HG02938 (cell line): ENCODE results near the gene OCIAD1.
A peak's percentile ranks its signal among the peaks of the same experiment; 100 is the strongest.
"Not testable (repeated sequence)": the region's sequence is repeated elsewhere in the genome, so short reads cannot be mapped to it uniquely, and the experiment has no call there.

Source experiments
- ATAC-seq: cut with Tn5 transposase; IDR thresholded peaks from one replicate; pipeline ENCODE4 v1.9.1; 2021; ENCODE audit warnings: mild to moderate bottlenecking, moderate library complexity; ENCODE audit not compliant: unreplicated experiment

Gene OCIAD1

DNA sequence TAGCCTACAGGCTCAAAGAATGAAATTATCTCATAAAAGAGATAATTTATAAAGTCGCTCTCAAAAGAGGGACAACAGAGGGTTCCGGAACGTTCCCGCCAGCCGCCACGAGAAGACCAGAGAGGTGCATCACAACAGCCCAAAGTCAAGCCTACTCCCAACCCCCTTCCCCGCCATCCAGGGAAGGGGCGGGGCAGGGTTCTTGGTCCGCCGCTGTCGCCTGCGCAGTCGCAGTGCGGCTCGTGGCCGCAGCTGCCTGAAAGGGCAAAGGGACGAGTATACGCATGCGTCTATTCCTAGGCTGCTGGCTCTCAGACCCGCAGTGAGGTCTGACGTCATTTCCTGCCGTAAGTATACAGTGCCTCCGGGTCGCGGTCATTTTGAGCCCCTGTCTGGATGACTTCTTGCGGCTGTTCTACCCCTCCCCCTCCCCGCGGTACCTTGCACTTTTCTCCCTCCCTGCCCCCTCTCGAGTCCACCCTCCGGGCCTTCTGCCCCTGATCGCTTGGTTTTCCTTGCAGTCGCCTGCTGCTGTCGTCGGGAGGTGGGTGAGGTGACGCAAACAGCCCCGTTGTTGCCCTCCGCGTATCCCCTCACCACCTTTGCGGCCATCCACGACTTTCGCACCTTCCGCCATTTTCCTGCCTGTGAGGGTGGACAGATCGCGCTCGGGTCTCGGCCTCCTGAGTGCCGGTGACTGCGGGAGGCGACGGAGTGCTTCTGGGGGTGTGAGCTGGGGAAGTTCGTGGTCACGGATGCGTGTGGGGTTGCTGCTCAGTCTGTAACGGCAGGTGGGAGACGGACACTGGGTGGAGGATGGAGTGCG lies at the start of gene OCIAD1:
OCIAD1 (plus strand) TSS at position 383 of the 826 bp plus-strand sequence. CDS start 1,537 bp downstream, outside the sequence.
- peak; percentile 99 for ATAC-seq

DNA sequence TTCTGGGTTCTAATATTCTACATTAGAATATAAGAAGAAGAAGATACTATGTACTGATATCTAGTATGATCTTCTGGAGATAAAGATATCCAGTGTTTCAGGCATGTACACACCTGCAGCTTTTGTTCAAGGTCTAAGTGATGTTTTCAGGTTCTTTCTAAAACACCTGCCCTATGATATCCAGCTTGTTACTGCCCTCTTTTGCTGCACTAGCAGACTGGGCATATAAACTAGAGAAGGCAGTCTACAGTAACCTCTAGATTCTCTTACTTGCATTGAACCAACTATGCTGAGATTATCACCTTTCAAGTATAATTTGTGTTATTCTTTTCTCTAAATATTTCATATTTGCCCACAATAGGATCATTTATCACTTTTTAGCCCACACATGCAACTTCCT lies 48.9 kb upstream of the OCIAD1 start:
- ATAC-seq = no peak

GRCh38 chr4:48785302-48785701 lies 45.6 kb upstream of the OCIAD1 start:
- no peak for ATAC-seq

- ATAC-seq = no peak
These were observed 44.3 kb upstream of the OCIAD1 start for GRCh38 chr4:48786549-48786948.

DNA sequence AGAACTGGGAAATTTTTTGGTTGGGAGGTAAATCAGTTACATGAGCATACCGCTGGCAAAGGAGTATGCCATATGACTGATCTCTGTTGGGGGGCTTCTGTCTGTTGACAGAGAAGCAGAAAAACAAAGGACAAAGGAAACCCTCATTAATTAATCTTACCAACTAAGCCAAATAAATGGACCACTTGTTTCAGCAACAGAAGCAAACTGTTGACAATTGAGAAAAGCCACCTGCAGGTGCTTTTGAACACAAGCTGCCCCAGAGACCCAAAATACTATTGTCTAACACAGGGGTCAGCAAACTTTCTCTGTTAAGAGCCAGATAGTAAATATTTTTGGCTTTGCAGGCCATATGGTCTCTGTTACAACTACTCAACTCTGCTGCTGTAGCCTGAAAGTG lies 43.8 kb upstream of the OCIAD1 start:
- ATAC-seq = no peak

- ATAC-seq = no peak
These were observed 40.3 kb upstream of the OCIAD1 start for GRCh38 chr4:48790561-48790960.

- ATAC-seq = no peak
These were observed 39.6 kb upstream of the OCIAD1 start for GRCh38 chr4:48791313-48791712.

DNA sequence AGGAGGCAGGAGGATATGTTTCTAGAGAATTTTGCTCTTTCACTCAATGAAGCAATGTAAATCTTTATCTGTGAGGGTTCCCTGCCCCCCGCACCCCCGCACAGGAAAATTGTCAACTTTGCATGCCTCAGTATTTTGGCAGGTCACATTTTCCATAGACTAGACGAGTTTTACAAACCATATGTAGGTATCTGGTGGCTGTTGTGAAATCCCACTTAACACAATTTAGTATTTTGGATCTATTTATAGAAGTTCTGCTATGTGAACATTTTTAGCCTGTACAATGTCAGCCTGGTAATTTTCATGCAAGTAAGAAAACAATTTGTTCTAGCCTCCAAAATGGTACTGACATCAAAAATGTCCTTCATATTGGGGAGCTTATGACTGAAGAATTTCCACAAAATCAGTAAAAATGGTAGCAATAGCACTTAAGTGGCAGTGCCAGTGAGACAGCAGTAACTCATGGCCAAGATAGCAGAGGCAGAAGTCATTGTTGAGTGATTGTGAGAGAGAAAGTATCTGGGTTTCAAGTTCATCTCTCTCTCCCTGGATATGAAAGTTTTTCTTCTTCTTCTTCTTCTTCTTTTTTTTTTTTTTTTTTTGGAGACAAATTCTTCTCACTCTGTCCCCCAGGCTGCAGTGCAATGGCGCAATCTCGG lies 38.4 kb upstream of the OCIAD1 start:
- no peak for ATAC-seq

DNA sequence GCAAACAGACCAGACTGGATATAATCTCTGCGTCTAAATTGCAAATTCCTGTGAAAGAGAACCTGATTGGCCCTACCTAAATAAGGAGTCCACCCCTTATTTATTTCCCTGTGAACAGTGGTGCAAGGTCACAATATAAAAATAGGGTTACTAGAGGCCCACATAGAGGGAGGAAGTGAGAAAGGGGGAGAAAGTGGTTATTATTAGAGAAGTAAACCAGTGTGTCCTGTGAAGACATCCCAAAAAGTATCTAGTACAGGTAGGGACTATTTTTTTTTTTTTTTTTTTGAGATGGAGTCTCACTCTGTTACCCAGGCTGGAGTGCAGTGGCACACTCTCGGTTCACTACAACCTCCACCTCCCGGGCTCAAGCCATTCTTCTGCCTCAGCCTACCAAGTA lies 35.8 kb upstream of the OCIAD1 start:
- no peak for ATAC-seq

DNA sequence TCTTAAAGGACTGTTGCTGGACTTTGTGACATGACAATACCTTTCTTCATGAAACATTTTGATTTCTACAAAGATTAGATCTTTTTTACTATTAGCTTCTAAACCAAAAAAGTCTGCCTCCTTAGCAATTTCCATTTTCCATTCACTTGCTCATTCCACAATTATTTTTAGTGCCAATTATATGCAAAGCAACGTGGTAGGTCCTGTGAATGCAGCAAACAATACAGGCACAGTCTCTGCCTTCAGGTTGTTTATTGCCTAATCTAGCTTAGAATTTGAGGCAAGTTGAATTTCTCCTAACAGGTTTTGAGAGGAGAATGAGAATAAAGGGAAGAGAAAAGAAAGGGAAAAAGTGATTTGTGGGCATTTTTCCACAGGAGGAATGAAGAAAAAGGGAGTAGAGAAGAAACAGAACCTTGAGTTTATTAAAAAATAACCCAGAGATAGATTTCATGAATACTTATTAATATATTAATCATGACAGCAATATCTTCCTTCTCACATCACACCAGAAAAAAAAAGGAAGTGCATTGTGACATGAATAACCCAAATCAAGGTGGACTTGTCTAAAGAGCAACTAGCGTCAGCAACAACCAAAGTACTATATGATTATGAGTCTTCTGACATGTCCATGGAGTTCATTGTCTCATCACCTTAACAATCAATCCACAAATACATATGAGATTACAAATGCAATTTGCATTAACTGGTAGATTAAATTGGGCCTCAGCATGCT lies 34.5 kb upstream of the OCIAD1 start:
- ATAC-seq = no peak

DNA sequence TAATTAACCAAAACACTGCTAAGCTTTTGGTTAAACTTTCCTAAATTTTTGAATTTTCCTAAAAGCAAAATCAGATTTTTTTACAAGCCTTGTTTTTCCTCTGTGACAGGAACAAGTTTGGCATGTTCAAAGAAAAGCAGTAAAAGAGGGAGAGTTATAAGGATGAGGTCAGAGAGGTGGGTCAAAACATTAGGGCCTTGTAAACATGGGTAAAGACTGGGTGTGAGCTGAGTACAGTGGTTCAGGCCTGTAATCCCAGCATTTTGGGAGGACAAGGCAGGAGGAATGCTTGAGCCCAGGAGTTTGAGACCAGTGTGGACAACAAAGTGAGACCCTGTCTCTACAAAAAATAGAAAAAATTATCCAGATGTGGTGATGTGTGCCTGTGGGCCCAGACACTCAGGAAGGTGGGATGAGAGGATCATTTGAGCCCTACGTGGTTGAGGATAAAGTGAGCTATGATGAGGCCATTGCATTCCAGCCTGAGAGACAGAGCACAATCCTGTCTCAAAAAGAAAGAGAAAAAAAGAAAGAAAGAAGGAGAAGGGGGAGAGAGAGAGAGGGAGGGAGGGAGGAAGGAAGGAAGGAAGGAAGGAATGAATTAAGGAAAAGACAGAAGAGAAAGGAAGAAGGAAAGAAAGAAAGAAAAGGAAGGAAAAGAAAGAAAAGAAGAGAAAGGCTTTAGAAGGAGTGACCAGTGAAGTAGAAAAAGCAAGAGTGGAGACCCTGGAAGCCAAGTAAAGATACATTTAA lies 33.8 kb upstream of the OCIAD1 start:
- ATAC-seq = no peak

DNA sequence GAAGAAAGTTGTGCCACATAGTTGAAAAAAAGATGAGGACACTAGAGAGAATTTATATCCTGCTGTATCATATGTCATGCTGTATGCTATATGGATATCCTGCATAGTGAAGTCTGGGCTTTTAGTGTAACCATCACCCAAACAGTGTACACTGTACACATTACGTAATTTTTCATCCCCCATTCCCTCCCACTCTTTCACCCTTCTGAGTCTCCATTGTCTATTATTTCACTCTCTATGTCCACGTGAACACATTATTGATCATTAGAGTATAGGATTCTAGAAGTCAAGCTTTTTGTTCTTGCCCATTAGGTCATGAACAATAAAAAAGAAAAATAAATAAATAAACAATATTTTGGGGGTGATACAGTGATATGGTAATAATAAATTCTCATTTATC lies 32.8 kb upstream of the OCIAD1 start:
- no peak for ATAC-seq

DNA sequence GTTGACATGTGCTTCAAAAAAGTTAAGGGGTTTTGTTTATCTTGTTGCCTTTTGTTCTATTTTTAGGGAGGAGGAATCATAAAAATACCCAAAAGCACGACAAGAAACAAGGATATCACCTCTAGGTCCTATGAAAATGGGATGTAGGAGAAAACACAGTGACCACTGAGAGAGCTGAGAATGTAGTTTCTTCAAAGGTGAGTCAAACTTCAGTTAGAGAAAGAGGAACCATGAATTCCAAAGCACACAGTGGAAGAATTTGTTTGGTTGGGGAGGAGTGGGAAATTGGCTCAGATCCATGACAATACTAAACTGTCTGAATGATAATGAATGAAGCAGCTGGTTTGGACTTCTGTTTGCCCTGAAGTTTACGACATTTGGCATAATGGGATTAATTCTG lies 31.7 kb upstream of the OCIAD1 start:
- ATAC-seq = no peak

- not testable (repeated sequence) for ATAC-seq
These were observed 30.7 kb upstream of the OCIAD1 start for GRCh38 chr4:48800155-48800554.

GRCh38 chr4:48801016-48801715 lies 29.7 kb upstream of the OCIAD1 start:
- ATAC-seq = no peak

DNA sequence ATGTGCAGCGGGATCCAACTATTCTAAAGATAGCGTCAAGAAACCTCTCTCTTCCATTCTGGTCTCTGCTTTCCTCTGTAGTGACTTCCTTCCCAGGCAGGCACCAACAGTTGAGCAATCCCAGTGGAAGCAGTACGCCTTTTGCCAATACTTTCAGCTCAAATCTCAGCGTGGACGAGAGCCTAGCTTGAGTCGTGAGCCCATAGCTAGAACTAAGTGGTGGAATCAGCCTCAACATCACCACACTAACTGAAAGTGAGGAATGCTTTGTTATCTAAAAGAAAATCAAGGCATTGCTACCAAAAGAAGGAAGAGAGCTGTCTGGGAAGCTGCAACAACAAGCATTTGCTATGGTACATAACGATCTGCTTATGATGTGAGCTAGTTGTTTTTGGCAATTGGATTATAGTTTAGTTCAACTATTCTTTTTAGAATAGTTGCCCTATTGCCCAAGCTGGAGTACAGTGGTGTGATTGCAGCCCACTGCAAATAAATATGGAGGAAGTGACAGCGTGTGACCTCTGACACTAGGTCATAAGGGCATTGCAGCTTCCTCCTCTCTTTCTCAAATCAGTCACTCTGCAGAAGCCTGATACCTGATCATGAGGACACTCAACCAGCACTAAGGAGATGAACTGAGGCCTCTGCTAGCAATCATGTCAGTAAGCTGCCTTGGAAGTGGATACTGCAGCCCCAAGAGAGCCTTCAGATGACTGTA lies 26.1 kb upstream of the OCIAD1 start:
- no peak for ATAC-seq

DNA sequence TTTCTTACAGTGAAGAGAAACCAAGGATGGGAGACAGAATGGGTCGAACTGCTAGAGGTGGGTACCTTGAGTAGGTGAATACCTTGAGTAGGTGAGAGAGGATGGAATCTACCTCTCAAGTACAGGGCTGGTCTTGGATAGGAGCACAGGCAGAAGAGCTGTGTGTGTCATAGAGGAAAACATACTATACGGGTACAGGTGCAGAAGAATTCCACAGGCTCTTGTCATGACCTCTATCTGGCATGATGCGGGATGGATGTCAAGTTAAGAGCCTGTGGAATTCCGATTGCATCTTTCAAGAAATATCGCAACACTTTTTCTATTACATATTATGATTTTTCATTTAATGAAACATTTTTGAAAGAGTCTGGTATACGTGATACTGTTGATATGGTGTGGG lies 18.0 kb upstream of the OCIAD1 start:
- no peak for ATAC-seq

DNA sequence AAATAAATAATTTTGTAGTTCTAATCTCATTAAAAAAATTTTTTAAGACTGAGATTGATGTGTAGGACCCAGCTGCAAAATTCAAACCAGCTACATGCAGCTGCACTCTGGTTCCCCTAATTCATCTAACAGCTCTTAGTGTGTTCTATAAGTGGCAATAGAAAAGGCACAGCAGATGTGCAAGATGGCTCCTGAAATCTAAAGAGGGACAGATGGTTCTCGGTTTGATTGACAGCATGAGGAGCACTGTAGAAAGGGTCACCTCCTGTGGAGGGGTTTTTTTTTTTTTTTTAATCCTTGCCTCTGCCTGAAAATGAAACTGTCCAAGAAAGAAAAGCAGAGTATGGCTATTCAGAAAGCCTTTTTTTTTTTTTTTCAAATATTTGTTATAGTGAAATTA lies 16.9 kb upstream of the OCIAD1 start:
- peak; percentile 59 for ATAC-seq

- ATAC-seq = peak; percentile 56
These were observed 15.4 kb upstream of the OCIAD1 start for GRCh38 chr4:48815483-48815882.

DNA sequence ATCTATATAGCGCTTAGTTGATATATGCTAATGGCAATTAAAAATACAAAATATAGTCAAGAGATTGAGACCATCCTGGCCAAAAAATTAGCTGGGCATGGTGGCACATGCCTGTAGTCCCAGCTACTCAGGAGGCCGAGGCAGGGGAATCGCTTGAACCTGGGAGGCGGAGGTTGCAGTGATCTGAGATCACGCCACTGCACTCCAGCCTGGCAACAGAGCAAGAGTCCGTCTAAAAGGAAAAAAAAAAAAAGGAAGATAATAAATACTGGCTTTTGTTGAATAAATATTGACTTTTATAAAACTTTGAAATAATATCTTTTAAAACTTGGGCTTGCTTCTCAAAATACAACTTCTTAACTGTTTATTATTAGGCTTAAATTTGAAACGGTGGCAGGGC lies 14.6 kb upstream of the OCIAD1 start:
- ATAC-seq = not testable (repeated sequence)
